Ishikawa (cell line): ENCODE results near the gene UBE2O.

Experiments
- EP300 ChIP-seq: IDR thresholded peaks from 2 replicates; pipeline ENCODE4 v1.6.1; 2012; ENCODE audit warnings: borderline replicate concordance
- NFIC ChIP-seq: IDR thresholded peaks from 2 replicates; pipeline ENCODE4 v1.6.1; 2012
- REST ChIP-seq: IDR thresholded peaks from 2 replicates; pipeline ENCODE4 v1.6.1; 2012; ENCODE audit warnings: low read depth, mild to moderate bottlenecking

GRCh38 chr17:76475302-76475701 is 22.4 kb upstream of the UBE2O start:
- no peak for TF ChIP-seq EP300
- no peak for TF ChIP-seq REST
- TF ChIP-seq NFIC: no peak
